Heart left ventricle (tissue), 16 donors: ENCODE measurements around the gene FNBP1. TPM values are rescaled to one million over a fixed set of nuclear protein-coding genes. Genes with fewer than 3 reads are reported as not detected.
A peak's percentile ranks its signal among the peaks of the same experiment; 100 is the strongest.

Experiments used
- ATAC-seq, 4 donors: fragments of 200-7000 bp; cut with Tn5 transposase; one replicate each; pipeline ENCODE4 v1.9.1; 2020 to 2022; ENCODE audit warnings: moderate library complexity in 4 of 4, mild to moderate bottlenecking in 3 of 4, moderate number of reproducible peaks in 1 of 4
- DNase-seq, 5 donors: peaks; one replicate each; pipeline ENCODE4 v3.0.0-alpha.2; 2020
- H3K27ac ChIP-seq, 12 donors: fragments of 200-600 bp; sonication (generic) in 4 of 12; one replicate each; pipeline versions ENCODE4 v1.5.0 to v1.8.0; 2016 to 2022; ENCODE audit warnings: mild to moderate bottlenecking in 2 of 12
- H3K27me3 ChIP-seq, 9 donors: fragments of 200-600 bp; sonication (generic) in 2 of 9; one replicate each; pipeline versions ENCODE4 v1.5.1 to v1.8.0; 2016 to 2022; ENCODE audit warnings: mild to moderate bottlenecking in 3 of 9
- H3K36me3 ChIP-seq, 9 donors: fragments of 200-600 bp; sonication (generic) in 2 of 9; one replicate each; pipeline versions ENCODE4 v1.5.0 to v1.8.0; 2018 to 2022; ENCODE audit warnings: mild to moderate bottlenecking in 2 of 9
- H3K4me1 ChIP-seq, 12 donors: fragments of 200-600 bp; sonication (generic) in 4 of 12; one replicate each; pipeline versions ENCODE4 v1.5.0 to v1.8.0; 2016 to 2022; ENCODE audit warnings: mild to moderate bottlenecking in 3 of 12
- H3K4me3 ChIP-seq, 12 donors: fragments of 200-600 bp; sonication (generic) in 4 of 12; one replicate each; pipeline versions ENCODE4 v1.5.0 to v1.8.0; 2017 to 2022; ENCODE audit warnings: mild to moderate bottlenecking in 9 of 12, moderate library complexity in 4 of 12
- H3K9me3 ChIP-seq, 12 donors: fragments of 200-600 bp; sonication (generic) in 4 of 12; one replicate each; pipeline versions ENCODE4 v1.5.0 to v1.8.0; 2016 to 2022; ENCODE audit warnings: mild to moderate bottlenecking in 1 of 12
- CTCF ChIP-seq, 12 donors: fragments of 200-600 bp; sonication (generic) in 4 of 12; IDR thresholded peaks; one replicate each; pipeline versions ENCODE4 v1.5.0 to v1.8.0; 2018 to 2022; ENCODE audit warnings: antibody characterized with exemption in 12 of 12, mild to moderate bottlenecking in 5 of 12
- POLR2A ChIP-seq, 2 donors: fragments of 450-650 bp; IDR thresholded peaks; one replicate each; pipeline ENCODE4 v1.6.1; 2017; ENCODE audit warnings: antibody characterized with exemption in 2 of 2, mild to moderate bottlenecking in 2 of 2, moderate library complexity in 2 of 2
- WGBS, 4 donors: extraction: QIAGEN DNeasy Blood & Tissue Kit in 2 of 4; methylation state at CpG; one replicate each; pipeline versions ENCODE4 v1.1.5 to v1.1.7; 2013 to 2018; 5-methylcytosine and 5-hydroxymethylcytosine counted together
- intact Hi-C, 10 donors: fragments of 100-400 bp; cut with DNase I; formaldehyde crosslinking; loops; one replicate each; pipeline versions ENCODE4 v1.11.1 to v1.14.2; 2022
- polyA plus RNA-seq, 2 donors: library from polyadenylated mRNA; stranded (reverse); fragments of 200-250 nt; gene quantifications; one replicate each; pipeline ENCODE4 v1.2.3, GENCODE V29; 2013
- total RNA-seq, 9 donors: library from RNA; depleted of rRNA in 2 of 9; stranded (reverse); fragments of >200 nt in 2 of 9; fragmentation: NEBNext Ultra II Directional in 3 of 9; extraction: Animal tissue kit (Norgen Biotek cat#: 25700) in 3 of 9; gene quantifications; one replicate each; pipeline versions ENCODE4 v1.1.0 to v1.2.4, GENCODE V29; 2016 to 2023
- donor health status: ischemic (EF 13 %, LVEDD 7.1; RV severe dilation, severe dysfunction).
- donor health status: healthy with polysubstance abuse.
- donor health status: DM: no; HTN: yes; CAD: no.
- donor health status: DM: no; HTN: no; CAD: no.
- donor health status: ischemic (EF 25% LVEDD 6.9; RV normal size, moderate dysfunction).
- donor health status: ischemic (EF 25% LVEDD 5.7; RV mildly dilated, moderate dysfunction).
- donor health status: healthy.
- donor health status: DM: yes; HTN: yes; CAD: no.
- donor health status: ischemic (EF 35%, LVEDD 5.7; RV mildly dilated, moderate dysfunction).
- donor health status: nonischemic (EF 11% LVEDD 7.7; RV severe dilation, severe dysfunction).
- donor health status: DM: yes; HTN: yes; CAD: no.
- donor health status: PGD.
- donor health status: ischemic (EF 29% LVEDD 5.4; RV normal size, mild dysfunction).
- donor health status: nonischemic (EF 23%, LVEDD 6.1; RV moderate dilation, normal function).

FNBP1 gene
- total and polyA plus RNA-seq, 11 donors: 6.9 to 47.3 (median 24.1) TPM

- 31 to 35% (median 33%) methylated on average over 15 to 27 of the region's 27 CpGs for WGBS, 4 donors
Measured at GRCh38 chr9:129885018-129885669, 157.8 kb downstream of the FNBP1 start.

GRCh38 chr9:129884220-129885017, 158.6 kb downstream of the FNBP1 start:
- Histone ChIP-seq H3K4me1 (peaks cover 3 to 61% (median 38%) of the 10 kb centered on the region in 12 donors), H3K36me3 (peaks cover 0 to 36% (median 0%) of the 10 kb centered on the region in 9 donors), H3K9me3 (no peaks in the 10 kb centered on the region), H3K27me3 (no peaks in the 10 kb centered on the region), H3K4me3 (peak overlapping the region in 11 of 12 donors; percentile 1 to 57 (median 48)), H3K27ac (peak overlapping the region; percentile 12 to 94 (median 84))
- intact Hi-C loops: loop anchor here (2.0 to 10.0 kb wide), 18 partner anchors 50 to 460 kb away; partner anchors contain the start of genes FNBP1 (in 5 of the 10), GPR107 (in 3 of the 10), C9orf78 (in 1 of the 10) and USP20 (in 1 of the 10)
- DNase-seq (peak; percentile 86 to 95 (median 89)), ATAC-seq (peak; percentile 61 to 78 (median 76))
- WGBS, 4 donors: 16 to 30% (median 20%) methylated on average over 22 to 24 of the region's 24 CpGs
- no peak for TF ChIP-seq CTCF (IDR thresholded peaks at IDR 0.05)
- no peak for TF ChIP-seq POLR2A (IDR thresholded peaks at IDR 0.05)

More at GRCh38 chr9:129885018-129885669, 157.8 kb downstream of the FNBP1 start:
- H3K27ac ChIP-seq: peak overlapping the region; percentile 12 to 94 (median 84)
- peak overlapping the region in 11 of 12 donors; percentile 1 to 57 (median 48) for H3K4me3 ChIP-seq
- ATAC-seq (peak; percentile 27 to 42 (median 34)), DNase-seq (peak in 3 of 5 donors; percentile 42 to 57 (median 50))
- H3K4me1 ChIP-seq: peaks cover 3 to 68% (median 38%) of the 10 kb centered on the region in 12 donors
- H3K9me3 ChIP-seq: no peaks in the 10 kb centered on the region
- intact Hi-C loops: loop anchor here (2.0 to 10.0 kb wide), 17 partner anchors 50 to 460 kb away; partner anchors contain the start of genes FNBP1 (in 5 of the 10), GPR107 (in 3 of the 10), C9orf78 (in 1 of the 10) and USP20 (in 1 of the 10)
- H3K36me3 ChIP-seq: peaks cover 0 to 39% (median 6%) of the 10 kb centered on the region in 9 donors
- H3K27me3 ChIP-seq: no peaks in the 10 kb centered on the region
- peak in 2 of 12 donors; percentile 12 to 21 for TF ChIP-seq CTCF (IDR thresholded peaks at IDR 0.05)
- no peak for TF ChIP-seq POLR2A (IDR thresholded peaks at IDR 0.05)

DNA sequence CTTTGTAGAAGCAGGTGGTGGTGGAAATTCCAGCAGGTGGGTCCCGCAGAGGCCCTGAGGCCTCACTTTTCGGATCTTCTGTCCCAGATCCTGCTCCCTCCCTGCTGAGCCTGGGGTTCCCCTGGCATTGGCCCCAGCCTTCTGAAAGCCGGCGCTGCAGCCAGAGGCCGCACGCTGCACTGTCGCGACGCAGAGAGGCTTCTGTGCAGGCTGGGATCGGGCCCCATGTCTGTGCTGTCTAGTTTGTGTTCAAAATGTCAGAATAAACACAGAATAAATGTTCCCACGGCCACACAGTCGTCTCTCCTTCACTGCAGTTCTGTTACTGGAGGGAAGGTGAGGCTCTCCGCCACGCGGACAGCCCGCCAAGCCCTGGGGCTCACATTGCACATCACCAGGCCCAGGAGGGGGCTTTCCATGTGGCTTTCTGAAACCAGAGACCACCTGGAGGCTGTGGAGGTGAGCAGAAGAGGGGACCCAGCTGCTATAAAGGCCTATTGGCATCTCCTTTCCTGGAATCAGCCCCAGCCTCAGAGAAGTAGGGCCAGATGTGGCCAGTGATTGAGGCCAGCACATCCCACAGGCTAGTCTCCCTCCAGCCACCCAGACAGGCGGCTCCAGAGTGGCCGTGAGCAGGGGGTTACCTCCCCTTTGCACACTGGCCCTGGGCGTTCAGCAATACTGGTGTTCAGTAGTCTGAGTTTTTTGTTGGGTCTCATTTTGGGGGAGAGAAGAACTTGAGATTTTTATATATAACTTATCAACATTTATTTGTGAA, 161.3 kb downstream of the FNBP1 start:
- H3K4me1 ChIP-seq: peaks cover 3 to 34% (median 28%) of the 10 kb centered on the region in 12 donors
- H3K4me3 ChIP-seq: no peak overlapping the region
- H3K9me3 ChIP-seq: no peaks in the 10 kb centered on the region
- WGBS, 4 donors: 80 to 89% (median 87%) methylated on average over 17 to 19 of the region's 19 CpGs
- TF ChIP-seq CTCF (IDR thresholded peaks at IDR 0.05) (no peak), POLR2A (IDR thresholded peaks at IDR 0.05) (no peak)
- H3K36me3 ChIP-seq: peaks cover 0 to 47% (median 0%) of the 10 kb centered on the region in 9 donors
- ATAC-seq (no peak), DNase-seq (no peak)
- no peaks in the 10 kb centered on the region for H3K27me3 ChIP-seq
- intact Hi-C loops: loop anchor here in 8 of 10 donors (5.0 to 10.0 kb wide), 7 partner anchors 83 to 463 kb away; partner anchors contain the start of gene GPR107 (in 1 of the 8)
- peak overlapping the region in 1 of 12 donors; percentile 9 for H3K27ac ChIP-seq
